B cell (primary cell): ENCODE measurements around the gene STRA8. TPM values are rescaled to one million over a fixed set of nuclear protein-coding genes. Genes with fewer than 3 reads are reported as not detected.

Experiments
- ATAC-seq: fragments of 200-7000 bp; cut with Tn5 transposase; one replicate; pipeline ENCODE4 v1.10.0; 2021; ENCODE audit warnings: low read depth, mild to moderate bottlenecking, moderate number of reproducible peaks, moderate library complexity
- CTCF ChIA-PET: fragments of 350-600 bp; sonication (Branson Sonifier 250); formaldehyde crosslinking; loops from one replicate; lab custom pipeline; 2021; ENCODE audit warnings: antibody characterized with exemption, inconsistent platforms; lab: Charles Lee
- POLR2A ChIA-PET: fragments of 350-600 bp; sonication (Branson Sonifier 250); formaldehyde crosslinking; loops from one replicate; lab custom pipeline; 2021; ENCODE audit warnings: antibody characterized with exemption; lab: Charles Lee
- DNase-seq: peaks from one replicate; pipeline ENCODE4 v3.0.0; 2013
- H2AFZ ChIP-seq: 2 replicates; pipeline ENCODE4 v1.6.1; 2012; ENCODE audit warnings: mild to moderate bottlenecking, low read depth, low read length; ENCODE audit not compliant: insufficient read depth, poor library complexity, severe bottlenecking
- H3K27ac ChIP-seq, 2 donors: 1 replicate in 1 of 2; 2 replicates in 1 of 2; pipeline ENCODE4 v1.5.1; 2012 to 2013; ENCODE audit warnings: low read length in 2 of 2, mild to moderate bottlenecking in 2 of 2, moderate library complexity in 1 of 2
- H3K27me3 ChIP-seq, 4 experiments: fragments of 200-600 bp in 1 of 4; sonication (generic) in 1 of 4; replicated peaks in 1 of 4; 1 replicate in 2 of 4; 2 replicates in 2 of 4; pipeline versions ENCODE4 v1.6.1 to v1.7.0; 2013 to 2016; ENCODE audit warnings: low read length in 3 of 4, mild to moderate bottlenecking in 2 of 4, mixed read lengths in 1 of 4, moderate library complexity in 1 of 4; ENCODE audit not compliant: insufficient read depth in 4 of 4, control insufficient read depth in 3 of 4; ENCODE audit errors: control extremely low read depth in 1 of 4
- H3K36me3 ChIP-seq, 2 experiments: replicated peaks in 1 of 2; 1 replicate in 1 of 2; 2 replicates in 1 of 2; pipeline versions ENCODE4 v1.6.1 to v1.7.1; 2013; ENCODE audit warnings: low read length in 1 of 2; ENCODE audit not compliant: insufficient read depth in 2 of 2, control insufficient read depth in 1 of 2; ENCODE audit errors: control extremely low read depth in 1 of 2, extremely low read depth in 1 of 2
- H3K4me1 ChIP-seq, 2 donors: fragments of 200-600 bp in 1 of 2; sonication (generic) in 1 of 2; 1 replicate in 1 of 2; 2 replicates in 1 of 2; pipeline versions ENCODE4 v1.5.1 to v1.6.1; 2013 to 2017; ENCODE audit warnings: low read length in 2 of 2; ENCODE audit not compliant: control insufficient read depth in 2 of 2, insufficient read depth in 2 of 2
- H3K4me2 ChIP-seq: replicated peaks from 2 replicates; pipeline ENCODE3; 2012; ENCODE audit warnings: mild to moderate bottlenecking, low read depth, low read length; ENCODE audit not compliant: poor library complexity, severe bottlenecking
- H3K4me3 ChIP-seq, 5 experiments: fragments of 200-600 bp in 1 of 5; sonication (generic) in 1 of 5; 1 replicate in 3 of 5; 2 replicates in 2 of 5; pipeline versions ENCODE4 v1.5.1 to v1.7.0; 2011 to 2016; ENCODE audit warnings: low read length in 4 of 5, mild to moderate bottlenecking in 4 of 5, low read depth in 2 of 5, control low read depth in 1 of 5, moderate library complexity in 1 of 5; ENCODE audit not compliant: insufficient read depth in 1 of 5; ENCODE audit errors: control extremely low read depth in 1 of 5, extremely low read depth in 1 of 5
- H3K79me2 ChIP-seq: fragments of 200-600 bp; sonication (generic); one replicate; pipeline ENCODE4 v1.6.0; 2016; ENCODE audit warnings: low read length; ENCODE audit not compliant: control insufficient read depth, insufficient read depth
- H3K9ac ChIP-seq: fragments of 200-600 bp; sonication (generic); 2 replicates; pipeline ENCODE4 v1.6.1; 2017; ENCODE audit warnings: mild to moderate bottlenecking, low read length, moderate library complexity
- H3K9me3 ChIP-seq, 3 donors: one replicate each; pipeline versions ENCODE4 v1.6.1 to v1.7.1; 2013; ENCODE audit warnings: low read length in 2 of 3; ENCODE audit not compliant: control insufficient read depth in 2 of 3, insufficient read depth in 1 of 3; ENCODE audit errors: control extremely low read depth in 1 of 3
- H4K20me1 ChIP-seq: 2 replicates; pipeline ENCODE4 v1.6.0; 2012; ENCODE audit warnings: mild to moderate bottlenecking, low read length; ENCODE audit not compliant: insufficient read depth, control insufficient read depth, poor library complexity, severe bottlenecking
- H3K27ac Mint-ChIP-seq: one replicate; pipeline ENCODE4 v1.8.0; 2021; ENCODE audit warnings: mixed read lengths
- H3K27me3 Mint-ChIP-seq: one replicate; pipeline ENCODE4 v1.8.0; 2021; ENCODE audit warnings: mixed read lengths
- H3K4me1 Mint-ChIP-seq: one replicate; pipeline ENCODE4 v1.8.0; 2021; ENCODE audit warnings: mixed read lengths
- H3K4me3 Mint-ChIP-seq: one replicate; pipeline ENCODE4 v1.8.0; 2021; ENCODE audit warnings: mixed read lengths
- H3K9me3 Mint-ChIP-seq: one replicate; pipeline ENCODE4 v1.8.0; 2022; ENCODE audit warnings: mixed read lengths; ENCODE audit not compliant: insufficient read depth
- CTCF ChIP-seq: fragments of 200-600 bp; IDR thresholded peaks from one replicate; pipeline ENCODE4 v1.8.0; 2022; ENCODE audit warnings: antibody characterized with exemption, mild to moderate bottlenecking
- EZH2 ChIP-seq: IDR thresholded peaks from 2 replicates; pipeline ENCODE4 v1.6.1; 2012; ENCODE audit warnings: borderline replicate concordance, low read depth, mild to moderate bottlenecking, moderate library complexity, low read length; ENCODE audit not compliant: insufficient read depth, poor library complexity, severe bottlenecking
- WGBS: methylation state at CpG from one replicate; pipeline ENCODE4 v1.1.5; 2013; ENCODE audit warnings: missing lambda C conversion rate; ENCODE audit not compliant: insufficient coverage; 5-methylcytosine and 5-hydroxymethylcytosine counted together
- intact Hi-C: fragments of 100-400 bp; cut with micrococcal nuclease; formaldehyde crosslinking; loops from one replicate; pipeline ENCODE4 v1.10.0; 2022
- polyA plus RNA-seq: library from polyadenylated mRNA; depleted of rRNA; stranded (reverse); fragments of >200 nt; gene quantifications from 2 replicates; pipeline ENCODE4 v1.2.3, GENCODE V29; 2012
- total RNA-seq, 2 donors: library from RNA; stranded (reverse); fragments of 120-200 nt in 1 of 2; gene quantifications; 1 replicate in 1 of 2; 2 replicates in 1 of 2; pipeline versions ENCODE4 v1.2.3 to v1.2.4, GENCODE V29; 2013 to 2022

STRA8 gene
- total and polyA plus RNA-seq, 2 donors (not counting 1 experiment from before 2014, with no cell fraction given) = not detected

GRCh38 chr7:135197343-135197742 is 36.3 kb upstream of the STRA8 start:
- Mint-ChIP-seq H3K4me3 (no peak overlapping the region), H3K4me1 (no peaks in the 10 kb centered on the region), H3K9me3 (no peaks in the 10 kb centered on the region), H3K27me3 (no peaks in the 10 kb centered on the region), H3K27ac (no peak overlapping the region)
- H3K36me3 ChIP-seq = peaks cover 2 to 89% of the 10 kb centered on the region in 2 experiments
- no peaks in the 10 kb centered on the region for H4K20me1 ChIP-seq
- no peaks in the 10 kb centered on the region for H3K9me3 ChIP-seq
- no peaks in the 10 kb centered on the region for H3K79me2 ChIP-seq
- H3K4me2 ChIP-seq = no peak overlapping the region
- ChIA-PET CTCF (no interaction called here), POLR2A (no interaction called here)
- H2AFZ ChIP-seq = no peak overlapping the region
- 90% methylated on average over 2 of the region's 2 CpGs for WGBS
- no peak overlapping the region for H3K4me3 ChIP-seq
- intact Hi-C loops = no loop called here
- DNase-seq = no peak
- H3K4me1 ChIP-seq = no peaks in the 10 kb centered on the region
- H3K27me3 ChIP-seq = no peaks in the 10 kb centered on the region
- H3K27ac ChIP-seq = no peak overlapping the region
- ATAC-seq = no peak
- TF ChIP-seq EZH2 (no peak), CTCF (no peak)
- no peak overlapping the region for H3K9ac ChIP-seq

- CTCF ChIA-PET = no interaction called here
- no peak for ATAC-seq
These were observed 35.6 kb upstream of the STRA8 start for GRCh38 chr7:135197906-135198655.

More at GRCh38 chr7:135197906-135198655, 35.6 kb upstream of the STRA8 start:
- Histone ChIP-seq H3K27me3 (no peaks in the 10 kb centered on the region), H4K20me1 (no peaks in the 10 kb centered on the region), H3K9me3 (no peaks in the 10 kb centered on the region), H3K4me1 (no peaks in the 10 kb centered on the region), H3K36me3 (peaks cover 3 to 89% of the 10 kb centered on the region in 2 experiments), H3K79me2 (peaks cover 5% of the 10 kb centered on the region), H3K4me3 (no peak overlapping the region), H3K27ac (no peak overlapping the region), H3K4me2 (no peak overlapping the region), H3K9ac (no peak overlapping the region), H2AFZ (no peak overlapping the region)
- Mint-ChIP-seq H3K27ac (no peak overlapping the region), H3K4me1 (no peaks in the 10 kb centered on the region), H3K4me3 (no peak overlapping the region), H3K27me3 (no peaks in the 10 kb centered on the region), H3K9me3 (no peaks in the 10 kb centered on the region)
- intact Hi-C loops = no loop called here
- WGBS = 95% methylated on average over 6 of the region's 15 CpGs
- DNase-seq = no peak
- POLR2A ChIA-PET = no interaction called here
- TF ChIP-seq CTCF (no peak), EZH2 (no peak)
